ENCODE measurements around the gene UMODL1. TPM values are rescaled to one million over a fixed set of nuclear protein-coding genes. Genes with fewer than 3 reads are reported as not detected.
A peak's percentile ranks its signal among the peaks of the same experiment; 100 is the strongest.

Gene UMODL1
- total RNA-seq, 5 donors from 2014 or later (not counting 1 experiment from before 2014, with no cell fraction given): 0.16 to 0.99 (median 0.82) TPM

- H3K4me3 ChIP-seq (ENCODE audit: control insufficient read depth in 1 of 2, extremely low read depth in 1 of 2, low read length in 1 of 2): no peak overlapping the region
- H3K4me1 Mint-ChIP-seq: peaks cover 0 to 15% (median 3%) of the 10 kb centered on the region in 3 donors
- CTCF ChIA-PET: no interaction called here
- H3K9me3 Mint-ChIP-seq: no peaks in the 10 kb centered on the region
- H3K27ac ChIP-seq (ENCODE audit: low read length): no peak overlapping the region
- no peaks in the 10 kb centered on the region for H3K36me3 Mint-ChIP-seq
- H3K27me3 ChIP-seq (replicated peaks in 1 of 2; ENCODE audit: control insufficient read depth in 2 of 2, extremely low read depth in 1 of 2, insufficient read depth in 2 of 2, low read length in 1 of 2): peaks cover 0 to 12% of the 10 kb centered on the region in 2 experiments
- H3K36me3 ChIP-seq (ENCODE audit: control insufficient read depth in 2 of 2, extremely low read depth in 1 of 2, insufficient read depth in 1 of 2, low read length in 1 of 2): no peaks in the 10 kb centered on the region
- H3K9me3 ChIP-seq: no peaks in the 10 kb centered on the region
- no peak for DNase-seq
- H3K4me3 Mint-ChIP-seq: no peak overlapping the region
- 88% methylated on average over 6 of the region's 10 CpGs for WGBS (ENCODE audit: insufficient coverage)
- ATAC-seq (replicated peaks in 1 of 4): no peak
- H3K27me3 Mint-ChIP-seq: no peaks in the 10 kb centered on the region
- H3K27ac Mint-ChIP-seq: no peak overlapping the region
- POLR2A ChIA-PET: no interaction called here
- no peaks in the 10 kb centered on the region for H3K4me1 ChIP-seq (ENCODE audit: control insufficient read depth in 1 of 2, extremely low read depth in 1 of 2, insufficient read depth in 2 of 2, low read length in 2 of 2)
These were observed 32.7 kb upstream of the UMODL1 start for GRCh38 chr21:42038393-42038792.

- H3K9me3 ChIP-seq: no peaks in the 10 kb centered on the region
- H3K9me3 Mint-ChIP-seq: no peaks in the 10 kb centered on the region
- CTCF ChIA-PET: no interaction called here
- POLR2A ChIA-PET: no interaction called here
- DNase-seq: no peak
- H3K36me3 ChIP-seq (ENCODE audit: control insufficient read depth in 2 of 2, extremely low read depth in 1 of 2, insufficient read depth in 1 of 2, low read length in 1 of 2): no peaks in the 10 kb centered on the region
- no peak for ATAC-seq (replicated peaks in 1 of 4)
- H3K36me3 Mint-ChIP-seq: no peaks in the 10 kb centered on the region
- peaks cover 0 to 15% (median 3%) of the 10 kb centered on the region in 3 donors for H3K4me1 Mint-ChIP-seq
- H3K4me3 Mint-ChIP-seq: no peak overlapping the region
- no peaks in the 10 kb centered on the region for H3K27me3 Mint-ChIP-seq
- no peaks in the 10 kb centered on the region for H3K4me1 ChIP-seq (ENCODE audit: control insufficient read depth in 1 of 2, extremely low read depth in 1 of 2, insufficient read depth in 2 of 2, low read length in 2 of 2)
- H3K27ac Mint-ChIP-seq: peak overlapping the region in 1 of 2 donors; percentile 23
- no peak overlapping the region for H3K4me3 ChIP-seq (ENCODE audit: control insufficient read depth in 1 of 2, extremely low read depth in 1 of 2, low read length in 1 of 2)
- peaks cover 0 to 12% of the 10 kb centered on the region in 2 experiments for H3K27me3 ChIP-seq (replicated peaks in 1 of 2; ENCODE audit: control insufficient read depth in 2 of 2, extremely low read depth in 1 of 2, insufficient read depth in 2 of 2, low read length in 1 of 2)
- H3K27ac ChIP-seq (ENCODE audit: low read length): no peak overlapping the region
- 83% methylated on average over 5 of the region's 8 CpGs for WGBS (ENCODE audit: insufficient coverage)
These were observed 32.2 kb upstream of the UMODL1 start for GRCh38 chr21:42038826-42039425.

DNA sequence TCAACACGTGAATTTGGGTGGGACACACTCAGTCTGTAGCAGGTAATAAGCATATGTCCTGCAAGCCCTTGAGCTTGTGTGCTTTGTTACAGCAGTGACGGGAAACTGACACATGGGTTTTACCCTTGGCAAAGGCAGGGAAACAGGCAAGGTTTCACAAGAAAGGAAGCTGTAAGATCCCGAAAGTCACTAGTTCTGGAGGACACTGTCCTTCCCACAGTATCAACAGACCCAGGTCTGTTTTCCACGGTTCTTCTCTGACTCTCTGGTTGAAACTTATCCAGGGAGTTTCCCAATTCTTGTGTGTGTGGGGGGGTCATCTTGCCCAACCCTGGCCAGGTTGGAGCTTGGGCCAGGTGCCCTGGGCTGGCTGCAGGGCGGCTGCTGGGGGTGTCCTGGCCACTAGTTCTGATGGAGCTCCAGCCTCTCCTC, 31.6 kb upstream of the UMODL1 start:
- ChIA-PET CTCF (no interaction called here), POLR2A (no interaction called here)
- no peak for ATAC-seq (replicated peaks in 1 of 4)
- H3K27me3 Mint-ChIP-seq: no peaks in the 10 kb centered on the region
- no peak overlapping the region for H3K27ac ChIP-seq (ENCODE audit: low read length)
- H3K9me3 ChIP-seq: no peaks in the 10 kb centered on the region
- H3K27ac Mint-ChIP-seq: no peak overlapping the region
- peaks cover 0 to 12% of the 10 kb centered on the region in 2 experiments for H3K27me3 ChIP-seq (replicated peaks in 1 of 2; ENCODE audit: control insufficient read depth in 2 of 2, extremely low read depth in 1 of 2, insufficient read depth in 2 of 2, low read length in 1 of 2)
- H3K36me3 Mint-ChIP-seq: no peaks in the 10 kb centered on the region
- 89% methylated on average over 1 of the region's 5 CpGs for WGBS (ENCODE audit: insufficient coverage)
- H3K4me1 Mint-ChIP-seq: peaks cover 0 to 15% (median 3%) of the 10 kb centered on the region in 3 donors
- DNase-seq: no peak
- no peaks in the 10 kb centered on the region for H3K4me1 ChIP-seq (ENCODE audit: control insufficient read depth in 1 of 2, extremely low read depth in 1 of 2, insufficient read depth in 2 of 2, low read length in 2 of 2)
- no peak overlapping the region for H3K4me3 ChIP-seq (ENCODE audit: control insufficient read depth in 1 of 2, extremely low read depth in 1 of 2, low read length in 1 of 2)
- no peaks in the 10 kb centered on the region for H3K36me3 ChIP-seq (ENCODE audit: control insufficient read depth in 2 of 2, extremely low read depth in 1 of 2, insufficient read depth in 1 of 2, low read length in 1 of 2)
- H3K4me3 Mint-ChIP-seq: no peak overlapping the region
- no peaks in the 10 kb centered on the region for H3K9me3 Mint-ChIP-seq

GRCh38 chr21:42039911-42040351, 31.2 kb upstream of the UMODL1 start:
- DNase-seq (no peak), ATAC-seq (replicated peaks in 1 of 4) (no peak)
- H3K4me1 ChIP-seq (ENCODE audit: control insufficient read depth in 1 of 2, extremely low read depth in 1 of 2, insufficient read depth in 2 of 2, low read length in 2 of 2): no peaks in the 10 kb centered on the region
- Mint-ChIP-seq H3K27me3 (no peaks in the 10 kb centered on the region), H3K4me3 (no peak overlapping the region), H3K27ac (no peak overlapping the region), H3K9me3 (no peaks in the 10 kb centered on the region), H3K36me3 (no peaks in the 10 kb centered on the region), H3K4me1 (peaks cover 0 to 15% (median 3%) of the 10 kb centered on the region in 3 donors)
- H3K27ac ChIP-seq (ENCODE audit: low read length): no peak overlapping the region
- no peaks in the 10 kb centered on the region for H3K9me3 ChIP-seq
- CTCF ChIA-PET: no interaction called here
- WGBS (ENCODE audit: insufficient coverage): 85% methylated on average over 11 of the region's 12 CpGs
- H3K4me3 ChIP-seq (ENCODE audit: control insufficient read depth in 1 of 2, extremely low read depth in 1 of 2, low read length in 1 of 2): no peak overlapping the region
- H3K36me3 ChIP-seq (ENCODE audit: control insufficient read depth in 2 of 2, extremely low read depth in 1 of 2, insufficient read depth in 1 of 2, low read length in 1 of 2): no peaks in the 10 kb centered on the region
- peaks cover 0 to 13% of the 10 kb centered on the region in 2 experiments for H3K27me3 ChIP-seq (replicated peaks in 1 of 2; ENCODE audit: control insufficient read depth in 2 of 2, extremely low read depth in 1 of 2, insufficient read depth in 2 of 2, low read length in 1 of 2)
- POLR2A ChIA-PET: no interaction called here

DNA sequence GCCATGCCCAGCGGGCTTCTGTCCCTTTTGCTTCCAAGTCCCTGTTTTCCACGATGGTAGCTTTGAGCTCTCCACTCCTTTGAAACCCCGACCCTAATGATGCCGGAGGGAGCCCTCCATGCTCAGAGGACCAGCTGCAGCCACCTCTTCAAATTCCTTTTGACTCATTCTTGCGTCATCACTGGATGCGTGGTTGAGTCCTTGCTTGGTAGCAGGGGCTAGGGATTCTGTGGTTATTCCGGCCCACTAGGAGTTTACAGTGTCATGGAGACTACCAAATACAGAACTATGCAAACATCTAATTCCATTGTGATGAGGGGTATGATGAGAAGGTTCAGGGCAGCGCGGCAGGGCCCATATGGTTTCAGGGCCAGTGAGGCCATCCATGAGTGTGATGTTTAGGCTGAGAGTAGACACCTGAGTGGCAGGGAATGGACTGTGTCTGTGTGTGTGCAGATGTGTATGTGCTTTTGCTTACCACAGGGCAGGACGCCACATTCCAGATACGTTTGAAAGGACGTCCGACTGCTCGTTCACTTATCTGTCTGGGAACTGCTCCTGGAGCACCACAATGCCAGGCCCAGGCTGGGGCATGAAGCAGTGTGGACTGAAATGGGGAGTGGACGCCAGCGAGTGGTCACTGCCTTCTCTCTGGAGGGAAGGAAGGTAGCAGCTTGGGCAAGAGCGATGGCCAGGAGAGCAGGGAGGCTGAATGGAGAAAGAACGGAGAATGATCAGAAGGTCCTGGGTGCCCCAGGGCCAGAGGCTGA, 30.5 kb upstream of the UMODL1 start:
- H3K9me3 Mint-ChIP-seq: no peaks in the 10 kb centered on the region
- DNase-seq: no peak
- no peaks in the 10 kb centered on the region for H3K9me3 ChIP-seq
- 85% methylated on average over 9 of the region's 18 CpGs for WGBS (ENCODE audit: insufficient coverage)
- no peak for ATAC-seq (replicated peaks in 1 of 4)
- no peaks in the 10 kb centered on the region for H3K4me1 ChIP-seq (ENCODE audit: control insufficient read depth in 1 of 2, extremely low read depth in 1 of 2, insufficient read depth in 2 of 2, low read length in 2 of 2)
- no peaks in the 10 kb centered on the region for H3K36me3 ChIP-seq (ENCODE audit: control insufficient read depth in 2 of 2, extremely low read depth in 1 of 2, insufficient read depth in 1 of 2, low read length in 1 of 2)
- no peak overlapping the region for H3K27ac Mint-ChIP-seq
- CTCF ChIA-PET: no interaction called here
- H3K27me3 Mint-ChIP-seq: no peaks in the 10 kb centered on the region
- H3K27ac ChIP-seq (ENCODE audit: low read length): no peak overlapping the region
- POLR2A ChIA-PET: no interaction called here
- no peak overlapping the region for H3K4me3 ChIP-seq (ENCODE audit: control insufficient read depth in 1 of 2, extremely low read depth in 1 of 2, low read length in 1 of 2)
- no peak overlapping the region for H3K4me3 Mint-ChIP-seq
- no peaks in the 10 kb centered on the region for H3K36me3 Mint-ChIP-seq
- peaks cover 0 to 15% of the 10 kb centered on the region in 2 experiments for H3K27me3 ChIP-seq (replicated peaks in 1 of 2; ENCODE audit: control insufficient read depth in 2 of 2, extremely low read depth in 1 of 2, insufficient read depth in 2 of 2, low read length in 1 of 2)
- peaks cover 0 to 15% (median 3%) of the 10 kb centered on the region in 3 donors for H3K4me1 Mint-ChIP-seq

DNA sequence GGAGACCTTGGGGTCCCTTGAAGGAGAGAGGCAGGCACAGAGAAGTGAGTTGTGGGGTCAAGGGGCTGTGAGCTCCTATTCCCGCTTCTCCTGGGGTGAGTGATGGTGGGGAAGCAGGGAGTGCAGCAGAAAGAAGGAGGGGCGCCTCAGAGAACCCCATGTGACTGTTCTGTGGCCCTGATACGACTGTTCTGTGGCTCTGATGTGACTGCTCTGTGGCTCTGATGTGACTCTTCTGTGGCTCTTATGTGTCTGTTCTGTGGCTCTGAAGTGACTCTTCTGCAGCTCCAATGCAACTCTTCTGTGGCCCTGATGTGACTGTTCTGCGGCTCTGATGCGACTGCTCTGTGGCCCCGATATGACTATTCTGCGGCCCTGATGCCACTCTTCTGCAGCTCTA, 29.9 kb upstream of the UMODL1 start:
- no peak overlapping the region for H3K4me3 Mint-ChIP-seq
- H3K27me3 Mint-ChIP-seq: no peaks in the 10 kb centered on the region
- ChIA-PET POLR2A (no interaction called here), CTCF (no interaction called here)
- H3K36me3 ChIP-seq (ENCODE audit: control insufficient read depth in 2 of 2, extremely low read depth in 1 of 2, insufficient read depth in 1 of 2, low read length in 1 of 2): no peaks in the 10 kb centered on the region
- DNase-seq (no peak), ATAC-seq (replicated peaks in 1 of 4) (no peak)
- peaks cover 0 to 15% (median 3%) of the 10 kb centered on the region in 3 donors for H3K4me1 Mint-ChIP-seq
- no peak overlapping the region for H3K27ac Mint-ChIP-seq
- H3K4me3 ChIP-seq (ENCODE audit: control insufficient read depth in 1 of 2, extremely low read depth in 1 of 2, low read length in 1 of 2): no peak overlapping the region
- H3K27ac ChIP-seq (ENCODE audit: low read length): no peak overlapping the region
- no peaks in the 10 kb centered on the region for H3K9me3 ChIP-seq
- no peaks in the 10 kb centered on the region for H3K9me3 Mint-ChIP-seq
- 90% methylated on average over 7 of the region's 7 CpGs for WGBS (ENCODE audit: insufficient coverage)
- peaks cover 0 to 15% of the 10 kb centered on the region in 2 experiments for H3K27me3 ChIP-seq (replicated peaks in 1 of 2; ENCODE audit: control insufficient read depth in 2 of 2, extremely low read depth in 1 of 2, insufficient read depth in 2 of 2, low read length in 1 of 2)
- no peaks in the 10 kb centered on the region for H3K4me1 ChIP-seq (ENCODE audit: control insufficient read depth in 1 of 2, extremely low read depth in 1 of 2, insufficient read depth in 2 of 2, low read length in 2 of 2)
- no peaks in the 10 kb centered on the region for H3K36me3 Mint-ChIP-seq

Data from T-cell (primary cell).